Heart right ventricle (tissue), 16 donors: ENCODE results near the gene ACOX3. TPM values are rescaled to one million over a fixed set of nuclear protein-coding genes. Genes with fewer than 3 reads are reported as not detected.

ENCODE experiments used
- ATAC-seq, 8 donors: fragments of 200-7000 bp; cut with Tn5 transposase; one replicate each; pipeline ENCODE4 v1.9.1; 2020; ENCODE audit warnings: mild to moderate bottlenecking in 8 of 8, moderate library complexity in 8 of 8, moderate number of reproducible peaks in 1 of 8
- DNase-seq, 2 donors: peaks; one replicate each; pipeline ENCODE4 v3.0.0-alpha.2; 2020
- H3K27ac ChIP-seq, 10 donors: fragments of 200-600 bp; sonication (generic) in 2 of 10; one replicate each; pipeline versions ENCODE4 v1.5.0 to v1.8.0; 2020 to 2022; ENCODE audit warnings: mild to moderate bottlenecking in 3 of 10
- H3K27me3 ChIP-seq, 7 donors: fragments of 200-600 bp; one replicate each; pipeline ENCODE4 v1.8.0; 2021 to 2022; ENCODE audit warnings: mild to moderate bottlenecking in 2 of 7
- H3K36me3 ChIP-seq, 9 donors: fragments of 200-600 bp; sonication (generic) in 1 of 9; one replicate each; pipeline versions ENCODE4 v1.5.0 to v1.8.0; 2020 to 2022; ENCODE audit warnings: mild to moderate bottlenecking in 2 of 9
- H3K4me1 ChIP-seq, 9 donors: fragments of 200-600 bp; sonication (generic) in 1 of 9; one replicate each; pipeline versions ENCODE4 v1.5.0 to v1.8.0; 2020 to 2022; ENCODE audit warnings: mild to moderate bottlenecking in 4 of 9
- H3K4me3 ChIP-seq, 10 donors: fragments of 200-600 bp; sonication (generic) in 2 of 10; one replicate each; pipeline versions ENCODE4 v1.5.0 to v1.8.0; 2020 to 2022; ENCODE audit warnings: mild to moderate bottlenecking in 7 of 10, moderate library complexity in 2 of 10
- H3K9me3 ChIP-seq, 11 donors: fragments of 200-600 bp in 10 of 11; sonication (generic) in 2 of 11; one replicate each; pipeline versions ENCODE4 v1.5.0 to v1.8.0; 2013 to 2022; ENCODE audit warnings: mild to moderate bottlenecking in 2 of 11, control low read depth in 1 of 11, moderate library complexity in 1 of 11
- CTCF ChIP-seq, 9 donors: fragments of 200-600 bp; sonication (generic) in 2 of 9; IDR thresholded peaks; one replicate each; pipeline versions ENCODE4 v1.5.0 to v1.8.0; 2021 to 2022; ENCODE audit warnings: antibody characterized with exemption in 9 of 9, mild to moderate bottlenecking in 5 of 9, moderate library complexity in 1 of 9
- WGBS, 2 donors: extraction: QIAGEN DNeasy Blood & Tissue Kit; methylation state at CpG; one replicate each; pipeline ENCODE4 v1.1.7; 2013; ENCODE audit warnings: inconsistent platforms in 1 of 2; 5-methylcytosine and 5-hydroxymethylcytosine counted together
- intact Hi-C, 10 donors: fragments of 100-400 bp; cut with DNase I; formaldehyde crosslinking; loops; one replicate each; pipeline versions ENCODE4 v1.11.1 to v1.14.2; 2022
- polyA plus RNA-seq, 2 donors: library from polyadenylated mRNA; stranded (reverse); fragments of 200-250 nt; gene quantifications; one replicate each; pipeline ENCODE4 v1.2.3, GENCODE V29; 2013
- total RNA-seq, 10 donors: library from RNA; stranded (reverse); fragmentation: NEBNext Ultra II Directional in 3 of 10; extraction: Animal tissue kit (Norgen Biotek cat#: 25700) in 3 of 10; gene quantifications; one replicate each; pipeline versions ENCODE4 v1.2.1 to v1.2.4, GENCODE V29; 2021 to 2023
- donor health status: Arrhythmogenic right ventricular cardiomyopathy.
- donor health status: ischemic (EF 13 %, LVEDD 7.1; RV severe dilation, severe dysfunction).
- donor health status: healthy with polysubstance abuse.
- donor health status: DM: no; HTN: yes; CAD: no.
- donor health status: DM: no; HTN: no; CAD: no.
- donor health status: ischemic (EF 25% LVEDD 6.9; RV normal size, moderate dysfunction).
- donor health status: ischemic (EF 25% LVEDD 5.7; RV mildly dilated, moderate dysfunction).
- donor health status: healthy.
- donor health status: DM: yes; HTN: yes; CAD: no.
- donor health status: Ischemic cardiomyopathy.
- donor health status: ischemic (EF 35%, LVEDD 5.7; RV mildly dilated, moderate dysfunction).
- donor health status: nonischemic (EF 11% LVEDD 7.7; RV severe dilation, severe dysfunction).
- donor health status: DM: yes; HTN: yes; CAD: no.
- donor health status: PGD.
- donor health status: ischemic (EF 29% LVEDD 5.4; RV normal size, mild dysfunction).
- donor health status: nonischemic (EF 23%, LVEDD 6.1; RV moderate dilation, normal function).

Gene ACOX3
- total and polyA plus RNA-seq, 12 donors, result 17.9 to 28.9 (median 25.4) TPM

- no peak for TF ChIP-seq CTCF (IDR thresholded peaks at IDR 0.05)
- intact Hi-C loops, result loop anchor here in 2 of 10 donors (10.0 kb wide), 2 partner anchors 61 to 71 kb away; no protein-coding TSS in a partner anchor
- WGBS, 2 donors, result 95 to 96% methylated on average over 12 of the region's 12 CpGs
- Histone ChIP-seq H3K4me3 (no peak overlapping the region), H3K27ac (no peak overlapping the region), H3K4me1 (peaks cover 0 to 43% (median 30%) of the 10 kb centered on the region in 9 donors), H3K9me3 (no peaks in the 10 kb centered on the region), H3K27me3 (no peaks in the 10 kb centered on the region), H3K36me3 (peaks cover 0 to 90% (median 21%) of the 10 kb centered on the region in 9 donors)
- ATAC-seq (no peak), DNase-seq (peak in 1 of 2 donors; percentile 16)
Measured at GRCh38 chr4:8395504-8396296, 44.8 kb downstream of the ACOX3 start.

- Histone ChIP-seq H3K4me3 (no peak overlapping the region), H3K4me1 (peaks cover 0 to 49% (median 30%) of the 10 kb centered on the region in 9 donors)
Measured at GRCh38 chr4:8394806-8395205, 45.7 kb downstream of the ACOX3 start.

GRCh38 chr4:8394061-8394519 is 46.4 kb downstream of the ACOX3 start:
- intact Hi-C loops, result loop anchor here in 3 of 10 donors (5.0 to 10.0 kb wide), 3 partner anchors 52 to 69 kb away; no protein-coding TSS in a partner anchor
- peak; percentile 79 to 86 for DNase-seq
- Histone ChIP-seq H3K4me3 (no peak overlapping the region), H3K4me1 (peaks cover 0 to 49% (median 30%) of the 10 kb centered on the region in 9 donors), H3K9me3 (no peaks in the 10 kb centered on the region), H3K27ac (peak overlapping the region; percentile 18 to 88 (median 74)), H3K27me3 (no peaks in the 10 kb centered on the region), H3K36me3 (peaks cover 0 to 88% (median 16%) of the 10 kb centered on the region in 9 donors)
- WGBS, 2 donors, result 28 to 38% methylated on average over 19 of the region's 19 CpGs
- no peak for TF ChIP-seq CTCF (IDR thresholded peaks at IDR 0.05)
- ATAC-seq, result peak; percentile 72 to 86 (median 82)

More at GRCh38 chr4:8394806-8395205, 45.7 kb downstream of the ACOX3 start:
- ATAC-seq, result peak in 5 of 8 donors; percentile 4 to 36 (median 11)
- intact Hi-C loops, result loop anchor here in 3 of 10 donors (5.0 to 10.0 kb wide), 3 partner anchors 53 to 70 kb away; no protein-coding TSS in a partner anchor
- TF ChIP-seq CTCF (IDR thresholded peaks at IDR 0.05), result no peak
- H3K36me3 ChIP-seq, result peaks cover 0 to 88% (median 21%) of the 10 kb centered on the region in 9 donors
- peak overlapping the region in 9 of 10 donors; percentile 8 to 88 (median 74) for H3K27ac ChIP-seq
- 71 to 80% methylated on average over 12 of the region's 12 CpGs for WGBS, 2 donors
- H3K27me3 ChIP-seq, result no peaks in the 10 kb centered on the region
- no peak for DNase-seq
- no peaks in the 10 kb centered on the region for H3K9me3 ChIP-seq

GRCh38 chr4:8393593-8394038 is 46.9 kb downstream of the ACOX3 start:
- Histone ChIP-seq H3K27ac (peak overlapping the region; percentile 18 to 88 (median 74)), H3K36me3 (peaks cover 0 to 88% (median 13%) of the 10 kb centered on the region in 9 donors), H3K4me1 (peaks cover 0 to 49% (median 30%) of the 10 kb centered on the region in 9 donors), H3K27me3 (no peaks in the 10 kb centered on the region), H3K4me3 (no peak overlapping the region), H3K9me3 (no peaks in the 10 kb centered on the region)
- peak in 2 of 9 donors; percentile 21 to 23 for TF ChIP-seq CTCF (IDR thresholded peaks at IDR 0.05)
- WGBS, 2 donors, result 44 to 45% methylated on average over 8 of the region's 8 CpGs
- intact Hi-C loops, result loop anchor here in 5 of 10 donors (2.0 to 10.0 kb wide), 5 partner anchors 51 to 119 kb away; no protein-coding TSS in a partner anchor
- DNase-seq (peak in 1 of 2 donors; percentile 74), ATAC-seq (peak; percentile 68 to 88 (median 80))
